HEK293T (cell line): Measurements from ENCODE around the gene RYK.

ENCODE experiments used
- CTCF ChIA-PET: fragments of 350-600 bp; formaldehyde crosslinking; extraction: SDS; loops from one replicate; lab custom pipeline; 2021; ENCODE audit warnings: antibody characterized with exemption, inconsistent platforms; lab: Yijun Ruan, JAX
- POLR2A ChIA-PET: fragments of 350-600 bp; formaldehyde crosslinking; extraction: SDS; loops from one replicate; lab custom pipeline; 2020; ENCODE audit warnings: antibody characterized with exemption, inconsistent platforms; lab: Yijun Ruan, JAX
- DNase-seq: peaks from one replicate; pipeline ENCODE4 v3.0.0; 2012; ENCODE audit warnings: mixed read lengths; ENCODE audit errors: extremely low spot score
- ARNT ChIP-seq: fragments of 450-650 bp; IDR thresholded peaks from 2 replicates; pipeline ENCODE4 v1.6.1; 2017; ENCODE audit warnings: mild to moderate bottlenecking
- BHLHE40 ChIP-seq: fragments of 450-650 bp; IDR thresholded peaks from 2 replicates; pipeline ENCODE4 v1.6.1; 2016; ENCODE audit warnings: mild to moderate bottlenecking, moderate library complexity, borderline replicate concordance
- CTBP1 ChIP-seq: fragments of 450-650 bp; IDR thresholded peaks from 2 replicates; pipeline ENCODE4 v1.6.1; 2016; ENCODE audit warnings: borderline replicate concordance
- ELF4 ChIP-seq: fragments of 450-650 bp; IDR thresholded peaks from 2 replicates; pipeline ENCODE4 v1.6.1; 2017; ENCODE audit warnings: antibody characterized with exemption
- FOXA1 ChIP-seq: fragments of 450-650 bp; IDR thresholded peaks from 2 replicates; pipeline ENCODE4 v1.6.1; 2016; ENCODE audit warnings: mild to moderate bottlenecking
- FOXK2 ChIP-seq: fragments of 450-650 bp; IDR thresholded peaks from 2 replicates; pipeline ENCODE4 v1.6.1; 2016; ENCODE audit warnings: mild to moderate bottlenecking
- FOXM1 ChIP-seq: fragments of 450-650 bp; IDR thresholded peaks from 2 replicates; pipeline ENCODE4 v1.6.1; 2017; ENCODE audit warnings: mild to moderate bottlenecking, borderline replicate concordance
- HDGF ChIP-seq: fragments of 450-650 bp; IDR thresholded peaks from 2 replicates; pipeline ENCODE4 v1.6.1; 2017; ENCODE audit warnings: antibody characterized with exemption, borderline replicate concordance
- L3MBTL2 ChIP-seq: fragments of 450-650 bp; conservative IDR thresholded peaks from 2 replicates; pipeline ENCODE4 v1.6.1; 2016; ENCODE audit warnings: mild to moderate bottlenecking
- LEF1 ChIP-seq: fragments of 450-650 bp; IDR thresholded peaks from 2 replicates; pipeline ENCODE4 v1.6.1; 2017; ENCODE audit warnings: mild to moderate bottlenecking, borderline replicate concordance
- NFRKB ChIP-seq: fragments of 450-650 bp; IDR thresholded peaks from 2 replicates; pipeline ENCODE4 v1.6.1; 2016; ENCODE audit warnings: mild to moderate bottlenecking, moderate library complexity
- SP1 ChIP-seq: fragments of 450-650 bp; IDR thresholded peaks from 2 replicates; pipeline ENCODE4 v1.6.1; 2017
- SUZ12 ChIP-seq: fragments of 450-650 bp; IDR thresholded peaks from 2 replicates; pipeline ENCODE4 v1.6.1; 2016; ENCODE audit warnings: mild to moderate bottlenecking
- TARDBP ChIP-seq: fragments of 450-650 bp; IDR thresholded peaks from 2 replicates; pipeline ENCODE4 v1.6.1; 2016
- ZNF384 ChIP-seq: fragments of 450-650 bp; IDR thresholded peaks from 2 replicates; pipeline ENCODE4 v1.6.1; 2016
- TF ChIP-seq, protein P1 (sequence below): fragments of 450-650 bp; IDR thresholded peaks from 2 replicates; pipeline ENCODE4 v1.6.1; 2016

RYK gene

GRCh38 chr3:134294302-134295280, 43.9 kb upstream of the RYK start:
- CTCF ChIA-PET, result no interaction called here
- POLR2A ChIA-PET, result no interaction called here
- no peak for DNase-seq
- TF ChIP-seq L3MBTL2 (no peak), SUZ12 (no peak), BHLHE40 (no peak), HDGF (no peak), SP1 (no peak), ELF4 (no peak), FOXK2 (no peak), CTBP1 (no peak), FOXM1 (no peak), FOXA1 (no peak), LEF1 (no peak), TARDBP (no peak)
- TF ChIP-seq, protein P1, sequence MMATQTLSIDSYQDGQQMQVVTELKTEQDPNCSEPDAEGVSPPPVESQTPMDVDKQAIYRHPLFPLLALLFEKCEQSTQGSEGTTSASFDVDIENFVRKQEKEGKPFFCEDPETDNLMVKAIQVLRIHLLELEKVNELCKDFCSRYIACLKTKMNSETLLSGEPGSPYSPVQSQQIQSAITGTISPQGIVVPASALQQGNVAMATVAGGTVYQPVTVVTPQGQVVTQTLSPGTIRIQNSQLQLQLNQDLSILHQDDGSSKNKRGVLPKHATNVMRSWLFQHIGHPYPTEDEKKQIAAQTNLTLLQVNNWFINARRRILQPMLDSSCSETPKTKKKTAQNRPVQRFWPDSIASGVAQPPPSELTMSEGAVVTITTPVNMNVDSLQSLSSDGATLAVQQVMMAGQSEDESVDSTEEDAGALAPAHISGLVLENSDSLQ, result no peak

DNA sequence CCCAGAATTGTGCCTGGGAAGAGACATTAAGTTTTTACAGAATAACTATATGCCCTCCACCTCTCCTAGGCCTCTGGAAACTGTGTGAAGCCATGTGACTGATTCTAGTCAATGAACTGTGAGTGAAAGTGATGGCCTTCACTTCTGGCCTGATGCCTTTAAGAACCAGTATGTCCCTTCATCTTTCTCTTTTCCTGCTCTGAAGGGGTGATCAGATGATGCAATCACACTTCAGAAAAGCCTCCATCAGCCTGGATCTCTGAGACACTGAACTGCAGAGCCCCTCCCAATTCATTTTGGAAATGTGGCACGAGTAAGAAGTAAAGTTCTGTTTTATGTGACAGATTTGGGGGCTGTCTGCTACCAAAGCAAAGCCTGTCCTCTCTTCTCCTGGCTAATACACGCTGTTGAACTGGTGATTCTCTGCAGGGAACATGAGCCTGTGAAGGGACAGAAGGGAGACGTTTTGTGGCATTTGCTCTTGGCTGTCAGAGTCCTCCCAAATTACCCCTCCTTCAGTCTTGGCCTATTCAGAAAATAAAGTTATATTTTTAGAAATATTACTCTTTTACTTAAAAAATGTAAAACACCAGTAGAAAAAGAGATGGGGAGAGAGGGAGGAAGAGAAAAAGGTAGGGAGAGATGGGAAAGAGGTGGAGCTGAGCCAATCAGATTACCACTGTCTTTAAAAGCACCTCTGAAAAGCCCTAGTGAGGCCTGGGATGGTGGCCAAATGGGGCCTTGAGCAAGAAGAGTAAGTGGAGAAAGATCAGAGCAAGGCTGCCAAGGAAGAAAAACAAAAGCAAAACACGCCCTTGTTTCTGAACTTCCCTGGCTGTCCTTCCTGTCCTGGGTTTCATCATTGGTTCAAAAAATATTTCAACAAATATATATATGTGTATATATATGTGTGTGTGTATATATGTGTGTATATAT, 40.9 kb upstream of the RYK start:
- POLR2A ChIA-PET, result no interaction called here
- DNase-seq, result no peak

DNA sequence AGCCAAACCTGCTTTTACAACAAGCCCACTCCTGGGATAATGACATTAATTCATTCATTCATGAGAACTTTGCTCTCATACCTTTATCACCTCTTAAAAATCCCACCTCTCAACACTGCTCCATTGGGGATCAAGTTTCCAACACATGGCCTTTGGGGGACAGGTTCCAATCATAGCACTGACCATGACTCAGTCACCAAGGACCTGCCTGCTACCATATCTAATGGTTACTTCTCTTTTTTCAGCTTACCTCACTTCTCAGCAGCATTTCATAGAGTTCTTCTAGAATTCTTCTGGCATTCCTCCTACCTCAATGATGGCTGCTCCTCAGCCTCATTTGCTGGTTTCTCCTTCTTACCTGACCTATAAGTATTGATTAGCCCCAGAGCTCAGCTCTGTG, 36.9 kb upstream of the RYK start:
- DNase-seq, result no peak
- POLR2A ChIA-PET, result no interaction called here
- CTCF ChIA-PET, result interaction anchor here (1.2 kb wide), 1 partner anchor 21 kb away, joined by 3 read pairs; no protein-coding TSS in a partner anchor
- TF ChIP-seq SUZ12 (no peak), TARDBP (no peak), CTBP1 (no peak), FOXM1 (no peak), FOXA1 (no peak), HDGF (no peak), ZNF384 (no peak), ELF4 (no peak), FOXK2 (no peak), ARNT (no peak), BHLHE40 (no peak), L3MBTL2 (no peak)
- TF ChIP-seq, protein P1, result no peak

More for the DNA sequence above, 40.9 kb upstream of the RYK start:
- TF ChIP-seq ELF4, result no peak
- TF ChIP-seq BHLHE40, result no peak
- no peak for TF ChIP-seq FOXK2
- TF ChIP-seq LEF1, result no peak
- TF ChIP-seq, protein P1, result no peak
- TF ChIP-seq TARDBP, result no peak
- no peak for TF ChIP-seq SP1
- TF ChIP-seq ZNF384, result no peak
- CTCF ChIA-PET, result no interaction called here

GRCh38 chr3:134284438-134284837, 33.8 kb upstream of the RYK start:
- POLR2A ChIA-PET, result no interaction called here
- TF ChIP-seq BHLHE40 (no peak), CTBP1 (no peak), ARNT (no peak), FOXA1 (no peak), SP1 (no peak), TARDBP (no peak), L3MBTL2 (no peak), NFRKB (no peak), ELF4 (no peak), FOXK2 (no peak), ZNF384 (no peak), SUZ12 (no peak), FOXM1 (no peak), LEF1 (no peak), HDGF (no peak)
- TF ChIP-seq, protein P1, result no peak
- CTCF ChIA-PET, result interaction anchor here (1.7 kb wide), 1 partner anchor 15 kb away, joined by 4 read pairs; no protein-coding TSS in a partner anchor
- DNase-seq, result no peak

- ChIA-PET POLR2A (no interaction called here), CTCF (no interaction called here)
- TF ChIP-seq FOXM1 (no peak), CTBP1 (no peak), SUZ12 (no peak), HDGF (no peak), ARNT (no peak)
- no peak for DNase-seq
These were observed 32.0 kb upstream of the RYK start for GRCh38 chr3:134282659-134283047.
